ENCODE results near the gene MRGPRE. TPM values are rescaled to one million over a fixed set of nuclear protein-coding genes. Genes with fewer than 3 reads are reported as not detected.

Gene MRGPRE
- total RNA-seq, 1 donor from 2014 or later: not detected

- DNase-seq (ENCODE audit: low read depth): no peak
These were observed 35.8 kb downstream of the MRGPRE start for GRCh38 chr11:3196161-3197043.

GRCh38 chr11:3195251-3196160, 36.7 kb downstream of the MRGPRE start:
- no peak for DNase-seq (ENCODE audit: low read depth)

DNA sequence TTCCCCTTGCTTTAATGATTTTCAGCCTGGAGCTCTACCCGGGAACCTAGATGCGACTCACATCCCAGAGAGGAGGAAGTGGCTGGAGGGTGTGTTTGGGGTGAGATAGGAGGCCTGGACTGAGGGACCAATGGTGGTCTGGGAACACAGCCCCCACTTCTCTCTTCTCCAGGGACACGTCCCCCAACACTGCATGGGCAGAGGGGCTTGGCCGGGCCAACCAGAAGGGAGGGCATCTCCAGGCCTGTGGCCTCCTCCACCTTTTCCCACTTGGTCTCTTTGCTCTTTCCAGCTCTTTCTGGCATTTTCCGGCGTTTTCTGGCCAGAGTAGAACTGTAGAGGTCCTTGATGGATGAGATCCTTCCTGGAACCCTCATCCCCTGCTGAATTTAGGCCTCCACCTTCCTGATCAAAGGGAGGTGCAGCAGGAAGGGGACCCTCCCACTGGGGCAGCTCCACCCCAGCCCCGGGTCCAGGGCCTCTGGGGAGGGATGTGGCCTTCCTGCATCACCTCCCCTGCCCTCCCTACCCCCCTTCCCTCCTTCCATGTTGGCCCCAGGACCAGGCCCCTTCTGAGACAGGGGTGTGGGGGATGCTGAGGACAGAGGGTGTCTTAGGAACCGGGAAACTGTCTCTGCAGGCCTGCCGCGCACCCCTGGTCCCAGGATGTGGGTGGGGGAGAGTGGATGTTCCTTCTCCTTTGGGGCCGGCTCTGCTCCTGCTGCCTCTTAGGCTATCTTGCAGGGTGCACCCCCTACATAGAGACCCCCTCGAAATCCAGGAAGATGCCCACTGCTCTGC, 38.0 kb downstream of the MRGPRE start:
- DNase-seq (ENCODE audit: low read depth): no peak

- DNase-seq (ENCODE audit: low read depth): no peak
These were observed 38.7 kb downstream of the MRGPRE start for GRCh38 chr11:3193373-3194015.

GRCh38 chr11:3192511-3193372, 39.5 kb downstream of the MRGPRE start:
- no peak for DNase-seq (ENCODE audit: low read depth)

DNA sequence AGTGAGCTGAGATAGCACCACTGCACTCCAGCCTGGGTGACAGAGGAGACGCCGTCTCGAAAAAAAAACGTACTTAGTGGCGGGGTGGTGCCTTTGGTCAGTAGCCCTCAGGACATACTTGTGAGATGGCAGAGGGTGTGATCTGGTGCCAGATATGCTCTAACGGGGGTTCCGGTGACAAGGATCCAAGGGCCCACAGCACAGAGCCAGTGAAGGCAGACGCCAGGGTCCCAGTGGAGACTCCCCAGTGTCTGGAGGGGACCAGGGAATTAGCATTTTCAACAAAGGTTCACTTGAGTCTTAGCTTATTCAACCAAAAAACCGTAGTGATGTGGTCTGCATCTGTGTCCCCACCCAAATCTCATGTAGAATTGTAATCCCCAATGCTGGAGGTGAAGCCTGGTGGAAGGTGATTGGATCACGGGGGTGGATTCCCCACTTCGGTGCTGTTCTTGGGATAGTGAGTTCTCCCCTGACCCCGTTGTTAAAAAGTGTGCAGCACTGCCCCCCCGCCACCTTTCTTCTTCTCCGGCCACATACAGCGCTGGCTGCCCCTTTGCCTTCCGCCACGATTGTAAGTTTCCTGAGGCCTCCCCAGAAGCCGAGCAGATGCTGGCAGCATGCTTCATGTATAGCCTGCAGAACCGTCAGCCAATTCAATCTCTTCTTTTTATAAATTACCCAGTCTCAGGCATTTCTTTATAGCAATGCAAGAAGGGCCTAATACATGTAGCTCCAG, 40.5 kb downstream of the MRGPRE start:
- no peak for DNase-seq (ENCODE audit: low read depth)

GRCh38 chr11:3190600-3190999, 41.6 kb downstream of the MRGPRE start:
- no peak for DNase-seq (ENCODE audit: low read depth)

DNA sequence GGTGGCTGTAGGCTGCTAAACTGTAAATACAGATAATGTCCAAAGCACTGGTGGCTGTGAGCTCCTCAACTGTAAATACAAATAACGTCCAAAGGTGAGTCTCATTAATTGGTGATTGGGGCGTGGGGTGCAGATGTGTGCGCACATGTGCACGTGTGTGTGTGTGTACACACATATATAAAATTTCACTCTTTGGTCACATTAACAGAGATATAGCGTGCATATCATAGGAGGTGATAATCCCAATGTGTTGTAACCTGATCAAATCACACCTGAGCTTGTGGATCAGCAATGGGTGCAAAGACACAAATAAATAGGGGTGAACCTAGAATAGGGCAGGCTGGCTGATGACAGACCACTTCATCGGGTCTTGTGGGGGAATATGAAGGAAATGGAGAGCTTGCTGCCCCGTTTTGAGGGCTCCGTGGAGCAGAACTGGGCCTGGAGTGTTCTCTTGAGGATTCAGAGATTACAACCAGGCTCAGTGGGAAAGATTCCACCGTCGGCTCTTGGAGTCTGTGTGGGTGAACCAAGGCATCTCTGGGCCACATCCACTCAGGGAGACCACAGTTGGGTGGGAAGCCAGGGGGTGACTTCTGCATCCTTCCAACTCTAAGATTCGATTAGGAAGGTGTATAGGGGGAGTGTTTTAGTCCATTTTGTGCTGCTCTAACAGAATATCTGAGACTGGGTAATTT, 42.2 kb downstream of the MRGPRE start:
- no peak for DNase-seq (ENCODE audit: low read depth)

DNA sequence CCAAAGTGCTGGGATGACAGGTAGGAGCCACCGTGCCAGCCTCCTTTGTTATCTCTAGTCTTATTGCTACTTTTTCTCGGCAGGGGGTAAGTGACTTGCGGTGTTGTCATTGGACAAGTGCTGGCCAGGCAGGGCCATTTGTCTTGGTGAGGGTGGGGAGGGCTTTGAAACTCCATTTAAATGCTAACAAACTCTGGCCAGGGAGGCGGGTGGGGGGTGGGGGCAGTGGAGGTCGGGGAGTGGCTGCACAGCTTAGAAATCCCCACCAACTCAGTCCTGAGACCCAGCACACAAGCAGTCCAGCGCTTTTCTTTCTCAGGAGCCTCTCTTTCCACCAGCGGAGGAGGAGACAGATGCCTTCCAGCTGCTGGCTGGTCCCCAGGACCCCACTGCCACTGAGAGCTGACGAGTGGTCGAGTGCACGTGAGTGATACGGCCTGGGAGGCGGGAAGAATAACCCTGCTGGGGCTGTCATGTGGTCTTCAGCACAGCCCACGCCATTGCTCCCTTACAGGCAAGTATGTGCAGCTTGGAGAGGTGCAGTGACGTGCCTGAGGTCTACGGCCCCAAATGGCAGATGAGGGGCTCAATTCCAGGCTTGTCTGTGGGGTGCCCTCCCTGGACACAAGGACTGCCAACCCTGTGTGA, 42.9 kb downstream of the MRGPRE start:
- DNase-seq (ENCODE audit: low read depth): no peak

- no peak for DNase-seq (ENCODE audit: low read depth)
These were observed 43.6 kb downstream of the MRGPRE start for GRCh38 chr11:3188496-3189195.

GRCh38 chr11:3186166-3186953, 45.9 kb downstream of the MRGPRE start:
- DNase-seq (ENCODE audit: low read depth): no peak

DNA sequence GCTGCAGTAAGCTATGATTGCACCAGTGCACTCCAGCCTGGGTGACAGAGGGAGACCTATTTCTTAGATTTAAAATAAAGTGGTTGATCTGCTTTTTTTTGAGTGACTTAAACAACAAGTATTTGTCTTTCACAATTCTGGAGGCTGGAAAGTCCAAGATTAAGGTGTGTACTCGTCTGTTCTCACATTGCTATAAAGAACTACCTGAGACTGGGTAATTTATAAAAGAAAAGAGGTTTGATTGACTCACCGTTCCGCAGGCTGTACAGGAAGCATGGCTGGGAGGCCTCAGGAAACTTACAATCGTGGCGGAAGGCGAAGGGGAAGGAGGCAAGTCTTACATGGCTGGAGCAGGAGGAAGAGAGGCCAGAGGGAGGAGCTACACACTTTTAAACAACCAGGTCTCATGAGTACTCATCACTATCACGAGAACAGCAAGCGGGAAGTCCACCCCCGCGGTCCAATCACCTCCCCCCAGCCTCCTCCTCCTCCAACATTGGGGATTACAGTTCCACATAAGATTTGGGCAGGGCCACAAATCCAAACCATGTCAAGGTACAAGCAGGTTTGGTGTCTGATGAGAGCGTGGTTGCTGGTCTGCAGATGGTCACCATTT, 47.4 kb downstream of the MRGPRE start:
- DNase-seq (ENCODE audit: low read depth): no peak

DNA sequence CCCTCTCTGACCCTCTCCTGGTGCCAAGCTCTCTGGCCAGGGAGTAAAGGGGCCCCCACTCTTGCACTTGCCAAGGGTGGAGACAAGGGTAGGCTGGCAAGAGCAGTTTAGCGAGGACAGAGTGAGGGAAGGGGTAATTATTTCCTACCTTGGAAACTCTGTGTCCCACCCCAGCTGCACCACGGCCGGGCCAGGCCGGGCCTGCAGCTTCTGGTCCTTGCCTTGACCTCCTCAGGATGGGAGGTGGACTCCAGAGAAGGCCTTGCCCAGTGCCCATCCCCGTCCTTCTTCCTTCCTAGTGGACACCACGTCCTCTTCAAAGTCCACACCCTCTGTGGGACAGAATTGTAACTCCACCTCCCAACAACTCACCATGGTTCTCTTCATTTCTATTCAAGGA, 48.7 kb downstream of the MRGPRE start:
- DNase-seq (ENCODE audit: low read depth): no peak

DNA sequence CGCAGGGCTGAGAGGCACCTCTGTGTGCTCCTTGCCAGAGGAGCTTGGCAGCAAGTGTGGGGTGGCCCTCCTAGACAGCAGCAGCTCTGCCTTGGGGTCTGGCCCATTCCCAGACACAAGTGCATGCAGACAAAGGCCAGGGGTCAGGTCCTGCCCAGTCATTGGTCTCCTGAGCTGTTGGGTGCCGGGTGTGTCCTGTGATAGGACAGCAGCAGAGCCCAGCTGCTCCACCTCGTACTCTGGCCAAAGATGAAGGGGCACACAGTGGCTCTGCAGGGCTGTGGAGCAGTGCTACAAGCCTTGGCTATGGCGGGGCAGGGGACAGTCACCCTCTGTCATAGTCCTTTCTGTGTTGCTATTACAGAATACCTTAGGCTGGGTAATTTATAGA, 49.8 kb downstream of the MRGPRE start:
- no peak for DNase-seq (ENCODE audit: low read depth)

DNA sequence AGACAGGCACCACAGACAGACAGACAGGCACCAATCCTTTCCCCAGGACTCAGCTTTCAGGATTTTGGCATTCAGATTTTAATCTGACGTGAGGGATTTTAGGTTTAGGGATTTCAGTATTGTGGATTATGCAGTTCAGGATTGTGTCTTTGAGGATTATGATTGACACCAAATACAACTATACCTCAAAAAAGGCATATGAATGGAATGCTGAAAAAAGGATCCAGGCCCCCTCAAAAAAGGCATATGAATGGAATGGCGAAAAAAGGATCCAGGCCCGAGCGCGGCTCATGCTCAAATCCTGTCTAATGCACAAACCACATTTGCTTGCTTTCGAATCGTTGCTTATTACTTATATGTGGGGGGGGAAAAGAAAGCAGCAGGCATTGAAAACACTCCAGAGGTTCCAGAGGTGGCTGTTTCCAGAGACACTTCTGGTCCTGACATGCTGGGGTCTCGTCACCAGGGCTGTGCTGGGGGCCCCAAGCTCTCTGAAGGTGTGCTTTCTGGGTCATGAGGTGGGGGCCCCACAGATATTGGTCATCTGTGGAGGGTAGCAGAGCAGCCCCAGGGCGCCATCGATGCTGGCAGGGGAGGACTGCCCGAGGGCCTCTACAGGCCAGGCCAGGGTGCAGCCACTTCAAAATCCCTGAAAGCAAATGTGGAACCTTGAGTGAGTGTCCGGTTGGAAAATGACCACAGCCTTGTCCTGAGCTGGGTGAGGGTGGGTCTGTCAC, 50.3 kb downstream of the MRGPRE start:
- no peak for DNase-seq (ENCODE audit: low read depth)

DNA sequence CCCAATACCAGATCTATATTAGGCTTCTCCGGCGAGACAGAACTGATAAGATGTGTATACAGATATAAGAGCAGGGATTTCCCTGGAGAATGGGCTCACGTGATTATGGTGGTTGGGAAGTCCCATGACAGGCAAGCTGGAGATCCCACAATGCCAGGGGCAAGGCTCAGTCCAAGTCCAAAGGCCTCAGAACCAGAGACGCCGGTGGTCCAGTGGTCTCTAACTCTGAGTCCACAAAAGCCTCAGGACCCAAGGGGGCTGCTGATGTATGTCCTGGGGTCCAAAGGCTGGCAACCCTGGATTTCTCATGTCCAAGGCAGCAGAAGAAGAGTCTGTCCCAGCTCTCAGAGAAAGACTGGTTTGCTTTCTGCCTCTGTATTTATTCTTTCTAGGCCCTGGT, 51.3 kb downstream of the MRGPRE start:
- DNase-seq (ENCODE audit: low read depth): no peak
